ENCODE measurements around the gene FOXF1. TPM values are rescaled to one million over a fixed set of nuclear protein-coding genes. Genes with fewer than 3 reads are reported as not detected.

Gene FOXF1
- polyA plus RNA-seq, 2 of the 4 experiments (the other 2 are of a cell fraction): not detected

DNA sequence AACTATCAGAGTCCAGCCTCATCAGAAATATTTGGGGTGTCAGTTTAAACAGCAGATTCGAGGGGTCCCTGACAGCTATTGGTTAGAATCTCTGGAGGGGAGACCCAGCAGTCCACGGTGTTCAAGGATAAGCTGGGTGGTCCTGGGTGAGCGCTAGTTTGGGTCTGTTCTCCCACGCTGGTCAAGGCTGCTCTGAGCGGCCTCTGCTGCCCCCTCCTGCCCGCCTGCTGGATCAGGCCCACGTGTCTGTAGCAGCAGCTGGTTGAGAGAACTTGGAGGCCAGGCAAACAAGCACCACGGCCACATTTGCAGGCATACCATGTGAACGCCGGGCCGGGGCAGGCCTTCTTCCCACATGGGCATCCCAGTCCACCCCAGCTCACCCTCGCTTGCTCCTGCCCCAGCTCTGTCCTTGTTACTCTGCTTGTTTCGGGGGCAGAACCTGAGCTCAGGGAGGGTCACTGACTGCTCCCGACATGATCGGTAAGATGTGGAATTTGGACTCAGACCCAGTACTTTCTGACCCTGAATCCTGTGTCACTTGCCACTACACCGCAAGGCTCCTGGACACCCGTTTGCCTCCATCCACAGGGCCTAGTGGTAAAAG is 7.4 kb downstream of the FOXF1 start:
- H3K4me3 ChIP-seq: no peak overlapping the region
- POLR2A ChIA-PET: no interaction called here
- H3K9me3 ChIP-seq: no peaks in the 10 kb centered on the region
- H3K27ac ChIP-seq: no peak overlapping the region
- WGBS (ENCODE audit: missing lambda C conversion rate): 18% methylated on average over 17 of the region's 17 CpGs
- DNase-seq (ENCODE audit: low read depth in 1 of 2, low spot score in 1 of 2) (peak; percentile 63 to 73), ATAC-seq (peak; percentile 84 to 91), FAIRE-seq (no peak)
- CTCF ChIA-PET: interaction anchor here (0.5 to 10.4 kb wide), 81 partner anchors 8 to 1245 kb away, joined by 3 to 321 read pairs (median 5); no protein-coding TSS in a partner anchor
- no peak overlapping the region for H3K4me2 ChIP-seq
- no peaks in the 10 kb centered on the region for H3K4me1 ChIP-seq
- no peak for TF ChIP-seq HDAC2 (IDR thresholded peaks at IDR 0.05)
- no peak for TF ChIP-seq CHD2 (IDR thresholded peaks at IDR 0.05; ENCODE audit: low read length, partially characterized antibody)
- TF ChIP-seq RNF2 (IDR thresholded peaks at IDR 0.05; ENCODE audit: borderline replicate concordance, low read depth): no peak
- TF ChIP-seq EHMT2 (IDR thresholded peaks at IDR 0.05; ENCODE audit: low read depth): no peak
- TF ChIP-seq, protein P1, sequence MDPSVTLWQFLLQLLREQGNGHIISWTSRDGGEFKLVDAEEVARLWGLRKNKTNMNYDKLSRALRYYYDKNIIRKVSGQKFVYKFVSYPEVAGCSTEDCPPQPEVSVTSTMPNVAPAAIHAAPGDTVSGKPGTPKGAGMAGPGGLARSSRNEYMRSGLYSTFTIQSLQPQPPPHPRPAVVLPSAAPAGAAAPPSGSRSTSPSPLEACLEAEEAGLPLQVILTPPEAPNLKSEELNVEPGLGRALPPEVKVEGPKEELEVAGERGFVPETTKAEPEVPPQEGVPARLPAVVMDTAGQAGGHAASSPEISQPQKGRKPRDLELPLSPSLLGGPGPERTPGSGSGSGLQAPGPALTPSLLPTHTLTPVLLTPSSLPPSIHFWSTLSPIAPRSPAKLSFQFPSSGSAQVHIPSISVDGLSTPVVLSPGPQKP (IDR thresholded peaks at IDR 0.05; ENCODE audit: low read depth, low read length): no peak
- TF ChIP-seq MAFK (IDR thresholded peaks at IDR 0.05; ENCODE audit: partially characterized antibody): no peak
- TF ChIP-seq HOXB5 (CRISPR knock-in tag; IDR thresholded peaks at IDR 0.05): no peak
- TF ChIP-seq RAD21 (conservative IDR thresholded peaks at IDR 0.05 in 1 of 2, IDR thresholded peaks at IDR 0.05 in 1 of 2): peak; percentile 88 to 91
- no peak for TF ChIP-seq KDM5A (IDR thresholded peaks at IDR 0.05)
- no peak for TF ChIP-seq ZC3H11A (IDR thresholded peaks at IDR 0.05)
- peak; percentile 86; the same call in 1 of the 2 replicates for TF ChIP-seq MYC (IDR thresholded peaks at IDR 0.05; ENCODE audit: borderline replicate concordance, low read length)
- TF ChIP-seq, protein P2, sequence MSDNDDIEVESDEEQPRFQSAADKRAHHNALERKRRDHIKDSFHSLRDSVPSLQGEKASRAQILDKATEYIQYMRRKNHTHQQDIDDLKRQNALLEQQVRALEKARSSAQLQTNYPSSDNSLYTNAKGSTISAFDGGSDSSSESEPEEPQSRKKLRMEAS (IDR thresholded peaks at IDR 0.05): peak; percentile 78
- TF ChIP-seq HEYL (CRISPR knock-in tag; IDR thresholded peaks at IDR 0.05): no peak
- TF ChIP-seq, protein P3, sequence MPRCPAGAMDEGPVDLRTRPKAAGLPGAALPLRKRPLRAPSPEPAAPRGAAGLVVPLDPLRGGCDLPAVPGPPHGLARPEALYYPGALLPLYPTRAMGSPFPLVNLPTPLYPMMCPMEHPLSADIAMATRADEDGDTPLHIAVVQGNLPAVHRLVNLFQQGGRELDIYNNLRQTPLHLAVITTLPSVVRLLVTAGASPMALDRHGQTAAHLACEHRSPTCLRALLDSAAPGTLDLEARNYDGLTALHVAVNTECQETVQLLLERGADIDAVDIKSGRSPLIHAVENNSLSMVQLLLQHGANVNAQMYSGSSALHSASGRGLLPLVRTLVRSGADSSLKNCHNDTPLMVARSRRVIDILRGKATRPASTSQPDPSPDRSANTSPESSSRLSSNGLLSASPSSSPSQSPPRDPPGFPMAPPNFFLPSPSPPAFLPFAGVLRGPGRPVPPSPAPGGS (IDR thresholded peaks at IDR 0.05): no peak
- TF ChIP-seq, protein P4, sequence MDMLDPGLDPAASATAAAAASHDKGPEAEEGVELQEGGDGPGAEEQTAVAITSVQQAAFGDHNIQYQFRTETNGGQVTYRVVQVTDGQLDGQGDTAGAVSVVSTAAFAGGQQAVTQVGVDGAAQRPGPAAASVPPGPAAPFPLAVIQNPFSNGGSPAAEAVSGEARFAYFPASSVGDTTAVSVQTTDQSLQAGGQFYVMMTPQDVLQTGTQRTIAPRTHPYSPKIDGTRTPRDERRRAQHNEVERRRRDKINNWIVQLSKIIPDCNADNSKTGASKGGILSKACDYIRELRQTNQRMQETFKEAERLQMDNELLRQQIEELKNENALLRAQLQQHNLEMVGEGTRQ (IDR thresholded peaks at IDR 0.05): 0 out of 2 replicates have a peak, but pooled peaks have one; percentile 18
- peak; percentile 66 for TF ChIP-seq SMC3 (IDR thresholded peaks at IDR 0.05)
- no peak for TF ChIP-seq GATA3 (IDR thresholded peaks at IDR 0.05; ENCODE audit: borderline replicate concordance)
- no peak for TF ChIP-seq ZFP36 (IDR thresholded peaks at IDR 0.05; ENCODE audit: borderline replicate concordance, partially characterized antibody)
- no peak for TF ChIP-seq BHLHE40 (IDR thresholded peaks at IDR 0.05; ENCODE audit: low read depth, low read length)
- no peak for TF ChIP-seq FOXS1 (CRISPR knock-in tag; IDR thresholded peaks at IDR 0.05)
- TF ChIP-seq CHD4 (IDR thresholded peaks at IDR 0.05; ENCODE audit: borderline replicate concordance): no peak
- no peak for TF ChIP-seq EP300 (IDR thresholded peaks at IDR 0.05)
- no peak for TF ChIP-seq NR3C1 (IDR thresholded peaks at IDR 0.05)
- TF ChIP-seq POLR2AphosphoS2 (conservative IDR thresholded peaks at IDR 0.05; ENCODE audit: low read length): no peak
- TF ChIP-seq CEBPB (IDR thresholded peaks at IDR 0.05): no peak
- TF ChIP-seq CBX2 (IDR thresholded peaks at IDR 0.05; ENCODE audit: borderline replicate concordance, low read depth): no peak
- TF ChIP-seq, protein P5, sequence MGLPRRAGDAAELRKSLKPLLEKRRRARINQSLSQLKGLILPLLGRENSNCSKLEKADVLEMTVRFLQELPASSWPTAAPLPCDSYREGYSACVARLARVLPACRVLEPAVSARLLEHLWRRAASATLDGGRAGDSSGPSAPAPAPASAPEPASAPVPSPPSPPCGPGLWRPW (IDR thresholded peaks at IDR 0.05): no peak
- TF ChIP-seq JUNB (IDR thresholded peaks at IDR 0.05): no peak
- TF ChIP-seq SREBF2 (IDR thresholded peaks at IDR 0.05): no peak
- no peak for TF ChIP-seq RFX5 (IDR thresholded peaks at IDR 0.05)
- TF ChIP-seq JUN (IDR thresholded peaks at IDR 0.05): no peak
- no peak for TF ChIP-seq RCOR1 (IDR thresholded peaks at IDR 0.05; ENCODE audit: low read depth, low read length)
- TF ChIP-seq NPAS2 (CRISPR knock-in tag; IDR thresholded peaks at IDR 0.05; ENCODE audit: borderline replicate concordance): no peak
- TF ChIP-seq, protein P6, sequence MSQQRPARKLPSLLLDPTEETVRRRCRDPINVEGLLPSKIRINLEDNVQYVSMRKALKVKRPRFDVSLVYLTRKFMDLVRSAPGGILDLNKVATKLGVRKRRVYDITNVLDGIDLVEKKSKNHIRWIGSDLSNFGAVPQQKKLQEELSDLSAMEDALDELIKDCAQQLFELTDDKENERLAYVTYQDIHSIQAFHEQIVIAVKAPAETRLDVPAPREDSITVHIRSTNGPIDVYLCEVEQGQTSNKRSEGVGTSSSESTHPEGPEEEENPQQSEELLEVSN (IDR thresholded peaks at IDR 0.05; ENCODE audit: borderline replicate concordance, low read depth): no peak
- TF ChIP-seq FOSB (CRISPR knock-in tag; IDR thresholded peaks at IDR 0.05): no peak
- TF ChIP-seq CBX8 (IDR thresholded peaks at IDR 0.05): no peak
- TF ChIP-seq HOXA7 (CRISPR knock-in tag; IDR thresholded peaks at IDR 0.05): no peak
- no peak for TF ChIP-seq ZNF302 (CRISPR knock-in tag; IDR thresholded peaks at IDR 0.05)
